ACC112 (cell line): Measurements from ENCODE around the gene RNLS.

Source experiments
- H2AFZ ChIP-seq: fragments of 200-600 bp; sonication (generic); one replicate; pipeline ENCODE4 v1.6.0; 2017; ENCODE audit warnings: antibody characterized with exemption, low read length; ENCODE audit not compliant: unreplicated experiment
- H3K27ac ChIP-seq: fragments of 200-600 bp; sonication (generic); 2 replicates; pipeline ENCODE4 v1.5.1; 2014; ENCODE audit warnings: low read depth, mild to moderate bottlenecking, antibody characterized with exemption, low read length, moderate library complexity
- H3K27me3 ChIP-seq: fragments of 200-600 bp; sonication (generic); 2 replicates; pipeline ENCODE4 v1.6.1; 2014; ENCODE audit warnings: mild to moderate bottlenecking, antibody characterized with exemption, low read length, moderate library complexity, mixed read lengths; ENCODE audit not compliant: insufficient read depth
- H3K36me3 ChIP-seq: fragments of 200-600 bp; sonication (generic); 2 replicates; pipeline ENCODE4 v1.6.1; 2016; ENCODE audit warnings: mild to moderate bottlenecking, antibody characterized with exemption, low read length, moderate library complexity, mixed read lengths; ENCODE audit not compliant: insufficient read depth
- H3K4me1 ChIP-seq: fragments of 200-600 bp; sonication (generic); one replicate; pipeline ENCODE4 v1.6.1; 2016; ENCODE audit warnings: low read length, mixed read lengths; ENCODE audit not compliant: insufficient read depth, unreplicated experiment, control insufficient read depth
- H3K4me3 ChIP-seq: fragments of 200-600 bp; sonication (generic); 2 replicates; pipeline ENCODE4 v1.5.1; 2014; ENCODE audit warnings: mild to moderate bottlenecking, low read depth, low read length
- H3K79me2 ChIP-seq: fragments of 200-600 bp; sonication (generic); one replicate; pipeline ENCODE4 v1.6.0; 2016; ENCODE audit warnings: low read length; ENCODE audit not compliant: control insufficient read depth, unreplicated experiment, insufficient read depth

RNLS gene

DNA sequence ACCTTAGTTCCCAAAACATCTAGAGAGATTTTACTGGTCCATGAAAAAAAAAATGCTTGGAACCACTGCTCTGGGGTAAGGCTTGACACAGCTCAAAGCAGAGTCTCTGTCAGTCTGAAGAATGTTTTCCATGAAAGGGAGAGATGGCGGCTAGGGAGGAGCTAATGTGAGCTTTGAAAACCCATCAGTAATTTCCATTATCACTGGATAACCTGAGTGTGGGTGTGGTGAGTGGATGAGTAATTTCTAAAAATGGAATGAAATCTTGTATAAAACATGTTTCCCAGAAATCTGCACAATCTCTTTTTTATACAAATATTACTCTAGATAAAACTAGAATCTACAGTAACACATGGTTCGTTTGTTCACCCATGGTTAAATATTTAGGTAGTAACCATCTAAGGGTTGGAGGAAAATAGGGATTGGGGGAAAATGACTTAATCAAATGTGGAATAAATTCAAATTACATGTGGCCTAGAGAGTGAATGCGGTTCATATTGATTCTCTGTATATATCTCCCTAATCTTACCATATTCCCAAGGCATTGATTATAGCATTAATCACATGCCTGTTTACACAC is 289.4 kb downstream of the RNLS start:
- H3K27ac ChIP-seq: no peak overlapping the region
- H2AFZ ChIP-seq: no peak overlapping the region
- H3K27me3 ChIP-seq: no peaks in the 10 kb centered on the region
- no peaks in the 10 kb centered on the region for H3K79me2 ChIP-seq
- no peaks in the 10 kb centered on the region for H3K36me3 ChIP-seq
- H3K4me1 ChIP-seq: peaks cover 21% of the 10 kb centered on the region
- H3K4me3 ChIP-seq: no peak overlapping the region

DNA sequence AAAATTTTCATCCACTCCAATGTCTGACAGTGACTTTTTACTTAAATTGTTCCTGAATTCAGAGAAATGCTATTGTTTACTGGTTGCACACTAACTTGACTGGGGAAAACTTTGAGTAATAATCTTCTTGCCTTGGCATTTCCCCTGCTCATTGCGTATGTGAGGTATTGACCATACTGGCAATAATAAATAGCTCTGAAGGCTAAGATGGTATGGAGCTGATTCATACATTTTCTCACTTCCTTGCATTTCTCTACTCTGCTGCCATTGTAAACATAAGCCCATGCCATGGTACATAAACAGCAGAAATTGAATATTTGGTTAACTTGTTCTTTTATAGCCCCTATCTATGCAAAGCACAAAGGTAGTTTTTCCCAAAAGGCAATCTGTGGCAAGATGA is 290.0 kb downstream of the RNLS start:
- Histone ChIP-seq H3K36me3 (no peaks in the 10 kb centered on the region), H3K27me3 (no peaks in the 10 kb centered on the region), H3K4me3 (no peak overlapping the region), H3K27ac (no peak overlapping the region), H2AFZ (no peak overlapping the region), H3K79me2 (no peaks in the 10 kb centered on the region), H3K4me1 (peaks cover 21% of the 10 kb centered on the region)

DNA sequence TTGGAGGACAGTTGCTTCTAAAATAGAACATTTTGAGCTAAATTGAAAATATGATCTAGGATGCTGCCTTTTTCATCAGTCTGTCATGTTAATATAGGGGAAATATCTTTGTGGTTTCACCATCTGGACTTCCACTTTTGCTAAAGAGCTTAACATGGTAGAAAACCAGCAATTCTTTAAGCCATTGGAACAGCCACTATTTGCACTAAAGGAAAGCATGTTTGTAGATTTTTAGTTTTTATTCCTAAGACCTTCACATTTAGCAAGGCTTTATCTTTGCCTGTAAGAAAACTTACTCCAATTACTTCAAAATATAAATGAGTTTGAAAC is 291.0 kb downstream of the RNLS start:
- peaks cover 21% of the 10 kb centered on the region for H3K4me1 ChIP-seq
- no peak overlapping the region for H3K27ac ChIP-seq

DNA sequence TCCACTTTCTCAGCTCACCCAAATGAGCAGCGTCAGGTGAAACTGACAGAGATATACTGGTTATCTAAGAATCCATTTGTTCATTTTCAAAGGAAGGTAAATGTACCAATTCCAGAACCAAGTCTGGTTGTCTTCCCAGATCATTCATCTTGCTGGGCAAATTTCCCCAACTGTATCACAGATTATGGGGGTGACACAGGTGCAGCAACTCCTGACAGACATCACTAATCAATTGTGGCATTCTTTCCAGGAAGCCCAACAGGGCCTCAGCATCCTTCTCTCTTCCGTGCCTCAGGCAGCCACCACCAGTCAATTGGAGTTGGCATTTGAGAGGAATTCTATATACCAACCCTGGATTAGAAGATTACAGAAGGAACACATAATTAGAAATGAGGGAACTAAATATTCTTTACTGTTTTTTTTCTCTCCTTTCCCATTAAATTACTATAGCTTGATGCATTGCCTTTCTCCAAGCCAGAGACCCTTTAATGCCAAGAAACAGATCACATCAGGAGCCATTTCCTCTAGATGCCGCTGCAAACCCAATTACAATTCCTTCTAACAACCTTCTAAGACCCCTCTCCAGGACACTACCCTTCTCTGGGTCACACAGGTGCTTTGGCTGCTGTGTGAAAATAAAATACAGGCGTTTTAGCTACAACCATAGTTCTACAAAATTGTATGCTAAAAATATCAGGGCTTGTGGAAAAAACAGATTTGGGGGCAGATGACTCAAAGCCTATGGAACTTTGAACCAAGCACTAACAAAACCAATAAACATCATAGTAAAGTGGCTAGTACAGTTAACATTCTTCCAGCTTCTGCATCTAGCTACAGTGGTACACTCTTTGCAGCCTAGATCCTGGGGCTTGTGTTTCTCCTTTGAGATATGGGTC is 291.6 kb downstream of the RNLS start:
- no peaks in the 10 kb centered on the region for H3K79me2 ChIP-seq
- no peaks in the 10 kb centered on the region for H3K36me3 ChIP-seq
- no peaks in the 10 kb centered on the region for H3K27me3 ChIP-seq
- H3K27ac ChIP-seq: no peak overlapping the region
- H3K4me3 ChIP-seq: no peak overlapping the region
- no peak overlapping the region for H2AFZ ChIP-seq
- H3K4me1 ChIP-seq: peaks cover 21% of the 10 kb centered on the region

More for the DNA sequence above, 291.0 kb downstream of the RNLS start:
- Histone ChIP-seq H3K36me3 (no peaks in the 10 kb centered on the region), H2AFZ (no peak overlapping the region), H3K4me3 (no peak overlapping the region), H3K79me2 (no peaks in the 10 kb centered on the region), H3K27me3 (no peaks in the 10 kb centered on the region)

DNA sequence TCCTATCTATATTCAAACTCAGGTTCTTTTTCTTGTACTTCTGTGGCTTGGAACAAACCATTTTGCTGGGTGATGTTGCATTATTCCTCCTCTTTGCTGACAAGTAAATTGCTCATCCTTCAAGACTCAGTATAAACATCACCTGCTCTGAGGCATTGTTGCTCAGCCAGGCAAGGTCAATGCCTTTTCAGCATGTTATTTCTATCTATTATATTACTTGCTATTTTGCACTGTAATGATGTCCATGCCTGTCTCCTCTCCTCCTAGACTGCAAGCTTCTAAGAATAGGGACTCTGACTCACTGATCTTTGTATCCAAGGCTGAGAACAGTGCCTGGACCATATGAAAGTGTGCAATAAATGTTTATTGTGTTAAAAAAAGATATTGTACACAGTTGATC is 293.8 kb downstream of the RNLS start:
- H3K4me3 ChIP-seq: no peak overlapping the region
- H2AFZ ChIP-seq: no peak overlapping the region
- no peaks in the 10 kb centered on the region for H3K79me2 ChIP-seq
- peaks cover 16% of the 10 kb centered on the region for H3K4me1 ChIP-seq
- H3K36me3 ChIP-seq: no peaks in the 10 kb centered on the region
- H3K27ac ChIP-seq: no peak overlapping the region
- no peaks in the 10 kb centered on the region for H3K27me3 ChIP-seq

DNA sequence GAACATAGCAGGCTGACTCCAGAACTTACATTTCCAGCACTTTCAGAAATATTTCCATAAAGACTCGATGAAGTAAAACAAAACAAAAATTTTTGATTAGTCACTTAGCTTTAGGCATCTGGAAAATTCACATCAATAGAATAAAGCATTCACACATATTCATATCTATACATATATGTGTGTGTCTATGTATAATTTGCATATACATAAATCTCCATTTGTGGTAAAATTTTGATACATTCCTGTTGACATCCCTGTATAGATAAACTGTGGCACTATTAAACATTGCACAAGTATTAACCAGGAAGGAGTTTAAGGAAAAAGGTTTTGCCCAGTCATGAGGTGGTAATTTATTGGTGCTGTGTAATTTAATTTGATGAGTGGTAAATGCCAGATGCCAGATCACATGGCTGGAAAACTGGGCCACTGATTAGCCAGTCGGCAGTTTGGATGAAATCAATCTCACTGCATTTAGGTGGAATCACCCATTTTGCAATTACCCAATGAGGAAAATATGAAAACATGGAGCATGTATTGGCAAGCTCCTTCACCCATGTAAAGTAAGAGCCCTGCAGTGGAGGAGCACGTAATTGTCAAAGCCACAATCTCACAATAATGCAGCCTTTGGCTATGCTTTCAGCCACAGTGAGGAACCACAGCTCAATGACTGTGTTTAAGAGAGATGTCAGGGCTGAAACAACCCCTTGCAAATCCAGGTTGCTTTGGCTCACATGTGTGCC is 294.6 kb downstream of the RNLS start:
- Histone ChIP-seq H3K79me2 (no peaks in the 10 kb centered on the region), H3K27me3 (no peaks in the 10 kb centered on the region), H3K27ac (no peak overlapping the region)

DNA sequence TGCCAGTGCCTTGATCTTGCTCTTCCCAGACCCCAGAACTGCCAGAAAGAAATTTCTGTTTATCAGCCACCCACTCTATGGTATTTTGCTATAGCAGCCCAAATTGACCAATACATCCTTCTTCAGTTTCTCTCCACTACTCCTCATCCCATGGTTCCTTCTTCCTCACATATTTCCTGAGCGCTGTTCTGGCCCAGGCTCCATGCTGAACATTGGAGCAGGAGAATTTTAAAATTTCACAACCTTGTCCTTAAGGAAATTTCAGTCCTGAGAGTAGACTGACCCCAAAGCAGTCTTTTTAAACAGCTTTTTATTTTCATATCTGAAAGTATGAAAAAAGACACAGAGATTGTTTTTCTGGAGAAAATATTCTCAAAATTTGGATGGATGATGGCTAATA is 297.1 kb downstream of the RNLS start:
- H3K27me3 ChIP-seq: no peaks in the 10 kb centered on the region
- no peak overlapping the region for H3K27ac ChIP-seq
- H3K4me3 ChIP-seq: no peak overlapping the region
- peaks cover 22% of the 10 kb centered on the region for H3K4me1 ChIP-seq
- H2AFZ ChIP-seq: no peak overlapping the region
- no peaks in the 10 kb centered on the region for H3K79me2 ChIP-seq
- H3K36me3 ChIP-seq: no peaks in the 10 kb centered on the region

More for the DNA sequence above, 294.6 kb downstream of the RNLS start:
- Histone ChIP-seq H3K4me1 (peaks cover 8% of the 10 kb centered on the region), H2AFZ (no peak overlapping the region), H3K36me3 (no peaks in the 10 kb centered on the region), H3K4me3 (no peak overlapping the region)

DNA sequence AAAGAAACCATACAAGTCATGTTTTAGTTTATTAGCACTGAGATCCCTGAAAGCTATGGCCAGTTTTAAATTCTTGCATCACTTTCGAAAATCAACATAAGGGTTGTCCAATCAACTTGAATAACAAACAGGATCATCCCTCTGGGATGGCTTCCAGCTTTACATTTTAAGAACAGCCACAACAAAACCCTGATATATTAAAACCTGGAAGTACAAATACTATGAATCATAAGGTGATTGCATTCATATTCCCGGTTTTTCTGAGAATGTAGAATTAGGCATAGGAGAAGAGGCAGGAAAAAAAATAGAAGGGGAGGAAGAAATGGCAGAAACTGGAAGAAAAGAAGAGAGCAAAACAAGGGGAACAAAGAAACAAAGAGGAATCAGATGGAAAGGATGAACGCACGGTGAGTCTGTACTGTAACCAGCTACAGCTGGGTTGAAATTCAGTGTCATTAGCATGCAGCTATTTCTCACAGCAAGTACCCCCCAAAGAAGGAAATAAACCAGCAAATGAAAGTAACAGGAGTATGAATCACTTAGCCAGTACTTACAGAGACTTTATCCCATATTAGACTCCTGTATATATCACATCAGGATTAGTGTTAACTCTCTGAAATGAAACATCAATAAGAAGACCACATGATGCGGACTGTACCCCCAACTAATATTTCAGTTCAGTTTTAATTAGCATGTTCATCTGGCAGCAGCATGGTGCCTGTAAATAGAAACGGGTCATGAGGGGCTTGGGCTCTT is 301.3 kb downstream of the RNLS start:
- peak overlapping the region; percentile 91 for H2AFZ ChIP-seq

DNA sequence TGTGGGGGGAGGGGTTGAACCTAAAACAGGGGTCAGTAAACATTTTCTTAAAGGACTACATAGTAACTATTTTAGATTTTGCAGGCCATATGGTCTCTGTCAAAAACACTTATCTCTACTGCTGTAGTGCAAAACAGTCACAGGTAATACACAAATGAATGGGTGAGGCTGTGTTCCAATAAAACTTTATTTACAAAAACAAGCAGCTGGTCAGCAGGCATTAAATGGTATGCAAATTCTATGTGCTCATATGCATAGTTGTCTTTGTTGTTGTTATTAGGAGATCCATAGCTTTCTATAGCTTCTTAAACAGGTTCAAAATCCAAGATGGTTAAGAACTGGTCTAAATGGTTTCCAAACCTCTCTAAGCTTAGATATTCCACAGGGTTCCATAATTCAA is 302.6 kb downstream of the RNLS start:
- Histone ChIP-seq H3K4me1 (peaks cover 24% of the 10 kb centered on the region), H2AFZ (no peak overlapping the region), H3K27me3 (no peaks in the 10 kb centered on the region), H3K4me3 (no peak overlapping the region), H3K79me2 (no peaks in the 10 kb centered on the region), H3K36me3 (no peaks in the 10 kb centered on the region), H3K27ac (no peak overlapping the region)

More for the DNA sequence above, 301.3 kb downstream of the RNLS start:
- no peaks in the 10 kb centered on the region for H3K36me3 ChIP-seq
- no peaks in the 10 kb centered on the region for H3K79me2 ChIP-seq
- no peaks in the 10 kb centered on the region for H3K27me3 ChIP-seq
- H3K4me1 ChIP-seq: peaks cover 24% of the 10 kb centered on the region
- peak overlapping the region; percentile 94 for H3K27ac ChIP-seq
- peak overlapping the region; percentile 58 for H3K4me3 ChIP-seq

DNA sequence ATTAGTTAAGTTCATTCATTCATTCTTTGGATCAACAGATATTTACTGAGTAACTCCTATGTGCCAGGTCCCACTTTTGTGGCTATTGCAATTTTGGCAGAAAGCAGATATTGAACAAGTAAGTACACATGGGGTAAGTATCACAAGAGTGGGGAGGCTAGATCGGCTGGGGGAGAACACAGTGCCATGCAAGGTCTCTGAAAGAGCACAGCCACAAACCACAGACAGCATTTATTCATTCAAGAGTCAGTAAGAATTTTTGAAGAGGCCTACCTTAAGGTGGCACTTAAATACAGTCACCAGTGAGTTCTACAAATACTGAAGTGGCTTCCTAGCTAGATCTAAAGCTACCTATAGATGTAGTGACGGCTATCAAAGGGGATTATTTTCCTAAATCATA is 304.2 kb downstream of the RNLS start:
- Histone ChIP-seq H3K27me3 (no peaks in the 10 kb centered on the region), H3K79me2 (no peaks in the 10 kb centered on the region), H2AFZ (no peak overlapping the region), H3K4me1 (peaks cover 24% of the 10 kb centered on the region), H3K4me3 (no peak overlapping the region), H3K36me3 (no peaks in the 10 kb centered on the region), H3K27ac (no peak overlapping the region)
